ENCODE data around the gene TCEA2.

The TCEA2 gene

GRCh38 chr20:64099086-64099786, 36.2 kb downstream of the TCEA2 start:
- no peak for DNase-seq

GRCh38 chr20:64099880-64100565, 37.0 kb downstream of the TCEA2 start:
- DNase-seq = no peak

- no peak for DNase-seq
These were observed 37.5 kb downstream of the TCEA2 start for GRCh38 chr20:64100566-64100888.

GRCh38 chr20:64100946-64101688, 38.1 kb downstream of the TCEA2 start:
- no peak for DNase-seq

GRCh38 chr20:64101731-64102621, 39.0 kb downstream of the TCEA2 start:
- no peak for DNase-seq

DNA sequence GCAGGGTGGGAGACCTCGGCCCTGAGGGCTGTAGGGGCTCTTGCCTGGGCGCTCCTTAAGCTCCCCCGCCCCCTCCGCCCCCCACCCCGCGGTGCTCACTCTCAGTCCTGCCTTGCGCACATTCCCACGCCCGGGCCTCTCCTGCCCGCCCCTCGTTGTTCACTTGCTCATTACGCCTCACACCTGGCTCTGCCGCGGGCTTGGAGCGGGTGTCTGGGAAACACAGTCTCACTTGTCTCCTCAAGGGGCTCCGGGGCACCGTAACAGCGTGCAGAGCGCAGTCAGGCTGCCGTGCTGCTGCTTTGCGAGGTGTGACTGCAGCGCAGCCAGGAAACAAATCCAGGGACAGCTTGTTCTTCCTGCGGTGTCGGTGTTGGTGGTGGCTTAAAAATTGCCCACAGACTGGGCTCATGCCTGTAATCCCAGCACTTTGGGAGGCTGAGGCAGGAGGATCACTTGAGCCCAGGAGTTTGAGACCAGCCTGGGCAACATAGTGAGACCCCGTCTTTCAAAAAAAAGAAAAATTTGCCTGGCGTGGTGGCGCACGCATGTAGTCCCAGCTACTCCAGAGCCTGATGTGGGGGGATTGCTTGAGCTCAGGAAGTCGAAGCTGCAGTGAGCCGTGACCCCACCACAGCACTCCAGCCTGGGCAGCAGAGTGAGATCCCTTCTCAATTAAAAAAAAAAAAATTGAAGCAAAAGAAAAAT, 39.8 kb downstream of the TCEA2 start:
- no peak for DNase-seq

- no peak for DNase-seq
These were observed 41.1 kb downstream of the TCEA2 start for GRCh38 chr20:64103871-64104666.

DNA sequence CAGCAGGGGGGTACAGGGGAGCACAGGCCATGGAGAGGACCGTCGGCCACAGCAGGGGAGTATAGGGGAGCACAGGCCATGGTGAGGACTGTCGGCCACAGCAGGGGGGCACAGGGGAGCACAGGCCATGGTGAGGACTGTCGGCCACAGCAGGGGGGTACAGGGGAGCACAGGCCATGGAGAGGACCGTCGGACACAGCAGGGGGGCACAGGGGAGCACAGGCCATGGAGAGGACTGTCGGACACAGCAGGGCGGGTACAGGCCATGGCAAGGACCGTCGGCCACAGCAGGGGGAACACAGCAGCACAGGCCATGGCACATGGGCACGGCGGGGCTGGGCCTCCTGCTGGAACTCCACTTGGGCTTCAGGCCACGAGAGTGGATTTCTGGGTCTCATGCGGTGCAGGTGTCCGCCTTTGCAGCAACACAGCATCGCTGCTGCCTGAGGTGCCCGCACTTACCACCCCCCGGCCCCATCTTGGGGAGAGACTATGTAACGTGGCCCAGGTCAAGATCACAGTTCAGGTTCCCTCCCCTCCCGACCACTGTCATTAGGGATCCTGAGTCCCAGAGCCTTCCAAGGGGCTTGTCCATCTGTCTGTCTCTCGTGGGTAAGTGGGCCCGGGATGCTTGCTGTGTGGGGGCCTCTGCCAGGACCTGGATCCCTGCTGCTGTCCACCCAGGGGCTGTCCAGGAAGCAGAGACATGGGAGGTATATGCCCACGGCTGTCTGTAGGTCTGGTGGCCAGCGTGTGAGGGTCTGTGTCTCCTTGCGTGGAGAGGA, 41.9 kb downstream of the TCEA2 start:
- no peak for DNase-seq

DNA sequence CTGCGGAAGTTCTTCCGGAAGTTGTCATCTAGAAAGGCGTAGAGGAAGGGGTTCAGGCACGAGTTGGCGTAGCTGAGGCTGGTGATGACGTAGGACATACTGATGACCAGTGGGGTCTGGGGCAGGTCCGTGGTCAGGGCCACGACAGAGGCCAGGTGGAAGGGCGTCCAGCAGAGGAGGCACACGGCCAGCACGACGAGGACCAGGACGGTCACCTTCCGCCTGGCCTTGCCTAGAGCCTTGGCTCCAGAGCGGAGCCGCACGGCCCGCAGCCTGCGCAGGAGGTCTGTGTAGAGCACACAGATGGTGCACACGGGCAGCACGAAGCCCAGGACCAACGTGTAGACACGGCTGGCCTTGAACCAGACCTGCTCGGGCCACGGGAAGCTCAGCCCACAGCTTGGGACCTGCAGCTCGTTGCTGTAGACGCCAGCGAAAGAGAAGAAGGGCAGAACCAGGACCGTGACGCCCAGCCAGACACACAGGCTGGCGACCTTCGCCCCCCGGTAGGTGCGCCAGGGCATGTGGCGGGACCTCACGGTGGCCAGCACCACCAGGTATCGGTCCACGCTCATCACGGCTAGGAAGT, 42.9 kb downstream of the TCEA2 start:
- DNase-seq = no peak

DNA sequence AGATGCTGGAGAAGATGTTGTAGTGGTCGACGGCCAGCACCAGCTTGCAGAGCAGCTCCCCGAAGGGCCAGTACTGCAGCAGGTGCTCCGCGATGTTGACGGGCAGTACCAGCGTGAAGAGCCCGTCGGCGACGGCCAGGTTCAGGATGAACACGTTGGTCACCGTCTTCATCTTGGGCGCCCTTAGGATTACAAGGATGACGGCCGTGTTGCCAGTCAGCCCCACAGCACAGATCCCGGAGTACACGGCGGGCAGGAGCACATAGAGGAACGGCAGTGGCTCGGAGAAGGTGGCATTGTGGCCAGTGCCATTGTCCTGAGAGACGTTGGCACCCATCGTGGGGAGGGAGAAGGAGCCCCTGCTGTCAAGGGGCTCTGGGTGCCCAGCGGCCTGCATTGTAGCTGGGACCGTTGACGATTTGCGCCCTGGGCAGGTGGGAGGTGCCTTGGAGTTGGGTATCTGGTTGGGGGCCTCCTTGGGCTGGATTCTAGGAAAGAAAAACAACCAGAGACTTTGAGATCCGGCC, 43.5 kb downstream of the TCEA2 start:
- DNase-seq = no peak

DNA sequence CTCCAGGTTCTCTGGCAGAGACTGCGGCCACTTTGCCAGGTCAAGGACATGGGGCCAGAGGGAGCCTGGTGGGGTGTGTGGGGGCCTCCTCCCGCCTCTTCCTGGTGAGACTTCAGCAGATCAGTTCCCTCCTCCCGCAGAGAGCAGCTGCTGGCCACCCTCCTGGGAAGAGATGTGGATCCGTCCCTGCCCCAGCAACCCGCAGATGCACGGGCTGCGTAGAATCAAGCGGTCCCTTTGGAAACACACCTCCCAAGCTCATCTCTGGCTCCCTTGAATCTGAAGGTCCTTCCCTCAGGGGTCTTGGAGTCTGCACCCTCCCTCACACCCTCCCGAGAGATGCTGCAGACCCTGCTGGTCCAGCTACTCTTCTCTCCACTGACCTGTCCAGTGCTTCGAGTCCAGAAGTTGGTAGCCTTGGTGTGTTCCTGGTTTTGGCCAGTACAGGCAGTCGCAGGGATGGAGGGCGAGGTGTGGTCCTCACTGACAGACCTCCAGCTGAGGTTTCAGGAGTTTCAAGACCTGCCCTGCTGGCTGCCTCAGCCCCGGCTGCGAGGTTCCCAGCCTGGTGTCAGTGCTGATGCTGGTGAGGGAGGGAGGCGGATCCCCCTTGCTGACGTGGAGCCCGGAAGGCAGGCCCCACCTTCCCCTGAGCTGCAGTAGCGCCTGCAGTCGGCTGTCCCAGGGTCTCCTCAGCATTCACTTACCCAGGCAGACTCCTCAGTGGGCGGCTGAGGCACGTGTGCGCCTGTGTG, 44.2 kb downstream of the TCEA2 start, which contains the start of gene NPBWR2:
Gene NPBWR2, minus strand, starts transcription at position 585 of the 755 bp plus-strand sequence. CDS start 734 bp downstream, outside the sequence.
- DNase-seq = no peak

- no peak for DNase-seq
These were observed 44.9 kb downstream of the TCEA2 start for GRCh38 chr20:64107736-64108457.

DNA sequence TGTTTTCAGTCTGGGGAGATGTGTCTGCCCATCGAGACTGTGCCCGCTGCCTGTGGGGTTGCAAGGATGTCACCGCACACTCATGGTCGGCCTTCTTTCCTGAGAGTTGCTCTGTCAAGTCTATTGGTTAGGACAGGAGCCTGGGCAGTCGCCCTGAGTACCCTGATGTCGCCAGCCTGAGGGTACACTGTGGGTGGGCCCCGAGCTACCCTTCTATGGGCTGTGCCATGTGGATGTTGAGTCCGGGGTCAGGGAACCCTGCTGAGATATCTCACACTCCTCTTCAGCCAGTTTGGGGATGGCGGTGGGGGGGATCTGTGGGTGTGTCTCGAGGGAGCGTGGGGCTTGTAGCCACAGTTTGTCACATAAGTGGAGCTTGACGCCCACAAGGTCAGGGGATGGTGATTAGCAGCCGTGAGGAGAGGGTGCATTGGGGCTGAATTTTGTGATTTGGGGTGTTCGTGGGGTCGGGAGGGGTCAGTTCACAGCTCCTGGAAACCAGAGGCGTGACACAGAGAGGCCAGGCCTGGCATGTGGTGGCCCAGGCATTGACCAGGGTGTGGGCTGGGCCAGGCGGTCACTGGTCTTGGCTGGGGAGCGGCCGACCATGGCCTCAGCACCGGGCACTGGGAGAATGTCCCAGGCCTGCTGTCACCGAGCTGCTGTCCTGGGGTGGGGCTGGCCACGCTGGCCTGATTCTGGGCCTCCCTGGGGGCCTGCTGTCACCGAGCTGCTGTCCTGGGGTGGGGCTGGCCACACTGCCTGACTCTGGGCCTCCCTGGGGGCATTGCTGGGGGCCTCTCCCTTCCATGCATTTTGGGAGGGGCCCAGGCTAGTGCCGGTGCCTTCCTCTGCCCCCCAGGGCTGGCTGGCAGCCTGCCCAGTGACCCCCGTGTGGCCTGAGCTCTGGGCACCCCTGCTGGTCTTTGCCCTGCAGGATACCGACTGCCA, 46.0 kb downstream of the TCEA2 start:
- no peak for DNase-seq

GRCh38 chr20:64109831-64110391, 46.9 kb downstream of the TCEA2 start:
- no peak for DNase-seq

- no peak for DNase-seq
These were observed 47.5 kb downstream of the TCEA2 start for GRCh38 chr20:64110411-64111068.
